ENCODE data around the gene PSMB9. TPM values are rescaled to one million over a fixed set of nuclear protein-coding genes. Genes with fewer than 3 reads are reported as not detected.
"Not testable (repeated sequence)": the region's sequence is repeated elsewhere in the genome, so short reads cannot be mapped to it uniquely, and the experiment has no call there.

The PSMB9 gene
- total RNA-seq (100 to 1,000 TPM in 1 of 9 donors, 10 to 100 TPM in 7, 1 to 10 TPM in 1; 8.9 to 182 (median 14.6) TPM), polyA plus RNA-seq (10 to 100 TPM; 15.7 to 23.3 TPM)
- long read RNA-seq, donor 1, transcript PSMB9-207 (6 exons, 782 nt) = major isoform, 6 of 18 reads
- long read RNA-seq, donor 1, partial matches to known transcripts = 10 of 18 reads
- long read RNA-seq, donor 1, other reads (novel, unspliced or antisense) = 2 of 18 reads
- long read RNA-seq, donor 2, transcript PSMB9-207 (6 exons, 782 nt) = major isoform, 11 of 17 reads
- long read RNA-seq, donor 2, partial matches to known transcripts = 2 of 17 reads
- long read RNA-seq, donor 2, other reads (novel, unspliced or antisense) = 4 of 17 reads
- long read RNA-seq, donor 3, transcript PSMB9-207 (6 exons, 782 nt) = major isoform, 5 of 9 reads
- long read RNA-seq, donor 3, partial matches to known transcripts = 3 of 9 reads
- long read RNA-seq, donor 3, other reads (novel, unspliced or antisense) = 1 of 9 reads

DNA sequence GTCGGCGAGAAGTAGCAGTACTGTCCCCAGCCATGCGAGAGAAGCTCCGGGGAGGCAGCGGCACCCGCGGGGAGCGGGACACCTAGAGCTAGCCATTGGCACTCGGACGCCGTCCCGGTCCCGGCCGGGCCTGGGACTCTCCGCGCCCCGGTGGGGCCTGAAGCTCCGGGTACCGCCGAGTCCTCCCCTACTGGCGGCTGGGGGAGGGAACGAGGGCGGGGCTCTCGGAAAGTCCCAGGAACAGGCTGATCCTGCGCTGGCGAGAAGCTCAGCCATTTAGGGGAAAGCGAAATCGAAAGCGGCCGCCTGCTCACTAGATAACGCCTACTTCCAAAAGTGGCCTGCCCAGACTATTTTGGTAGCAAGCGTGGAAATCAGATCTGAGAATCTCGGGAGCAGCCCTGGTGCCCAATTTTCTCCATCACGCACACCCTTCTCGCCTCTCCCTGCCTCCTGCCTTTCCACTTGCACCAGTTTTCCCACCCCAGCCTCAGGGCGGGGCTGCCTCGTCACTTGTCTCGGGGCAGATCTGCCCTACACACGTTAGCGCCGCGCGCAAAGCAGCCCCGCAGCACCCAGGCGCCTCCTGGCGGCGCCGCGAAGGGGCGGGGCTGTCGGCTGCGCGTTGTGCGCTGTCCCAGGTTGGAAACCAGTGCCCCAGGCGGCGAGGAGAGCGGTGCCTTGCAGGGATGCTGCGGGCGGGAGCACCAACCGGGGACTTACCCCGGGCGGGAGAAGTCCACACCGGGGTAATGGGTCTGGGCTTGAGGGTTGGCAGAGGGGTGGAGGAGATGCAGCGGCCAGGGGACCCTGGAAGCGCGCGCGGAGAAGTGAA is at the start of gene PSMB9, which contains the start of gene TAP1:
TSS of gene PSMB9 (plus strand) at position 652 of the 835 bp plus-strand sequence. CDS start at position 690, 38 bp downstream.
TSS of gene TAP1 (minus strand) at position 164 of the 835 bp plus-strand sequence. CDS start at position 96, 68 bp downstream.
- H3K9me3 ChIP-seq = no peaks in the 10 kb centered on the region
- H3K4me3 ChIP-seq = peak within 1 kb of the TSS; percentile 69 to 99 (median 90)
- ATAC-seq = peak; percentile 95 to 96 (median 96)
- peak within 1 kb of the TSS; percentile 90 to 100 (median 99) for H3K27ac ChIP-seq
- no peaks in the 10 kb centered on the region for H3K27me3 ChIP-seq
- 0 to 2% (median 0%) methylated on average over 33 to 68 of the region's 68 CpGs for WGBS, 4 donors
- peak; percentile 96 to 97 (median 97) for DNase-seq
- peaks cover 0 to 65% (median 47%) of the 10 kb centered on the region in 9 donors for H3K36me3 ChIP-seq
- intact Hi-C loops (cut with DNase I) = loop anchor here in 7 of 10 donors (1.0 to 2.0 kb wide), 4 partner anchors 8 to 15 kb away; partner anchors contain the start of genes TAP2 (in 7 of the 7) and PSMB8 (in 3 of the 7)
- TF ChIP-seq POLR2A (IDR thresholded peaks at IDR 0.05) = peak; percentile 63 to 93
- TF ChIP-seq, protein P1, sequence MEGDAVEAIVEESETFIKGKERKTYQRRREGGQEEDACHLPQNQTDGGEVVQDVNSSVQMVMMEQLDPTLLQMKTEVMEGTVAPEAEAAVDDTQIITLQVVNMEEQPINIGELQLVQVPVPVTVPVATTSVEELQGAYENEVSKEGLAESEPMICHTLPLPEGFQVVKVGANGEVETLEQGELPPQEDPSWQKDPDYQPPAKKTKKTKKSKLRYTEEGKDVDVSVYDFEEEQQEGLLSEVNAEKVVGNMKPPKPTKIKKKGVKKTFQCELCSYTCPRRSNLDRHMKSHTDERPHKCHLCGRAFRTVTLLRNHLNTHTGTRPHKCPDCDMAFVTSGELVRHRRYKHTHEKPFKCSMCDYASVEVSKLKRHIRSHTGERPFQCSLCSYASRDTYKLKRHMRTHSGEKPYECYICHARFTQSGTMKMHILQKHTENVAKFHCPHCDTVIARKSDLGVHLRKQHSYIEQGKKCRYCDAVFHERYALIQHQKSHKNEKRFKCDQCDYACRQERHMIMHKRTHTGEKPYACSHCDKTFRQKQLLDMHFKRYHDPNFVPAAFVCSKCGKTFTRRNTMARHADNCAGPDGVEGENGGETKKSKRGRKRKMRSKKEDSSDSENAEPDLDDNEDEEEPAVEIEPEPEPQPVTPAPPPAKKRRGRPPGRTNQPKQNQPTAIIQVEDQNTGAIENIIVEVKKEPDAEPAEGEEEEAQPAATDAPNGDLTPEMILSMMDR (IDR thresholded peaks at IDR 0.05) = peak; percentile 59 to 92 (median 86)
- H3K4me1 ChIP-seq = peaks cover 0 to 77% (median 24%) of the 10 kb centered on the region in 12 donors

DNA sequence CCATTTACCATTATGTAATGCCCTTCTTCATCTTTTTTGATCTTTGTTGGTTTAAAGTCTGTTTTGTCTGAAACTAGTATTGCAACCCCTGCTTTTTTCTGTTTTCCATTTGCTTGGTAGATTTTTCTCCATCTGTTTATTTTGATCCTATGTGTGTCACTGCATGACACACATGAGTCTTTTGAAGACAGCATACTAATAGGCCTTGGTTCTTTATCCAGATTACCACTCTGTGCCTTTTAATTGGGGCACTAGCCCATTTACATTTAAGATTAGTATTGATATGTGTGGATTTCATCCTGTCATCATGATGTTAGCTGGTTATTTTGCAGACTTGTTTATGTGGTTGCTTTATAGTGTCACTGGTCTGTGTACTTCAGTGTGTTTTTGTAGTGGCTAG is 48.6 kb upstream of the PSMB9 start:
- H3K4me1 ChIP-seq; intact Hi-C loops (cut with DNase I); H3K9me3 ChIP-seq; H3K36me3 ChIP-seq; H3K27ac ChIP-seq; H3K4me3 ChIP-seq; DNase-seq; ATAC-seq: not testable (repeated sequence)
- peaks cover 0 to 40% (median 6%) of the 10 kb centered on the region in 9 donors for H3K27me3 ChIP-seq

DNA sequence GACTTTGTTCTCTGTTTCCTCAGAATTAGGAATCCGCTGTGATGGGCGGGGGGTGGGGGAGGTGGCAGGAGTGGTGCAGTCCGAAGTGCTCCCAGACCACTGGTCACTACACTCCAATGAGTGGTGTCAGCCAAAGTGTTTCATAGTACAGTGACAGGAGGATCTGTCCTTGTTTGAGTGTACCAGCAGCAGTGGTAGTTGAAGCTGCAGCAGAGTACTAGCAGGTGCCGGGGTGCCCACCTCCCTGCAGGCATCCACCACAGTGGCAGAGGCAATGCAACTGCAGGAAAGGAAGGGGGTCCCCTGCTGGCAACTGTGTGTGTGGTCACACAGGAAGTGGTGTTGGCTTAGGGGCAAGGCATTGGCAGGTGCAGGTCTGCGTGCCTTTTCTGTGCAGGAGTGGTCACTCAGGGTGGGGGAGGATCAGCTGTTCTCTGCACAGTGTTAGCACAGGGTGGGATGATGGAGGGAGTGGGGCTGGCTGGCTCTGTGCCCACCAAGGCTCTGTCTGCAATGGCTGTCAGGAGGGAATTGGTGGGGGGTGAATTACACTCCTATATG is 46.9 kb upstream of the PSMB9 start:
- Histone ChIP-seq H3K27me3 (peaks cover 0 to 24% (median 0%) of the 10 kb centered on the region in 9 donors), H3K4me3 (no peak overlapping the region), H3K9me3 (no peaks in the 10 kb centered on the region), H3K36me3 (no peaks in the 10 kb centered on the region), H3K27ac (no peak overlapping the region), H3K4me1 (no peaks in the 10 kb centered on the region)
- intact Hi-C loops (cut with DNase I) = no loop called here
- no peak for TF ChIP-seq POLR2A (IDR thresholded peaks at IDR 0.05)
- TF ChIP-seq, protein P1 (IDR thresholded peaks at IDR 0.05) = no peak
- 60 to 74% (median 71%) methylated on average over 5 of the region's 5 CpGs for WGBS, 4 donors
- no peak for ATAC-seq
- no peak for DNase-seq

DNA sequence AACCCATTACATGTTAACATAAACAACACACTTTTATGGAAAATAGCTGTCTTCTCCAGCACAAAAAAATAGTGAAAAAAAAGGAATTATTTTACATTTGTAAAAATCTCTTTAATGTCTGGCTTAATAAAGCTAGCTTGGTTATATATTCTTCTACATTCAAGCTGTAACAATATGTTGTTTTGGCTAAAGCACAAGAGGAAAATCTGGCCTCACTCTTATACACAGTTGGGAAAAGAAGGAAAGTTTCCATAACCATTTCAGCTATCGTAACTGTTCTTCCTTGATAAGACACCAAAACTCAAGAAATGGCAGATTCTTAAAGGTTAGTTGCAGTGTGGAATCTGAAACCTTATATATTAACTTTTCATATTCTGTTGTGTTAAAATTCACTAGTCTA is 44.8 kb upstream of the PSMB9 start:
- WGBS, 4 donors = 35 to 43% (median 39%) methylated on average over 1 of the region's 1 CpG

More for the DNA sequence above, 44.8 kb upstream of the PSMB9 start:
- no peaks in the 10 kb centered on the region for H3K9me3 ChIP-seq
- no peak overlapping the region for H3K27ac ChIP-seq
- no peak for ATAC-seq
- no peak overlapping the region for H3K4me3 ChIP-seq
- intact Hi-C loops (cut with DNase I) = no loop called here
- no peaks in the 10 kb centered on the region for H3K4me1 ChIP-seq
- H3K36me3 ChIP-seq = peaks cover 0 to 2% (median 0%) of the 10 kb centered on the region in 9 donors
- TF ChIP-seq, protein P1 (IDR thresholded peaks at IDR 0.05) = no peak
- TF ChIP-seq POLR2A (IDR thresholded peaks at IDR 0.05) = no peak
- DNase-seq = no peak
- H3K27me3 ChIP-seq = peaks cover 0 to 19% (median 0%) of the 10 kb centered on the region in 9 donors
